GM21423 (cell line): ENCODE data around the gene KRT23.

Experiments used
- ATAC-seq: cut with Tn5 transposase; IDR thresholded peaks from one replicate; pipeline ENCODE4 v1.9.1; 2021; ENCODE audit warnings: mild to moderate bottlenecking, moderate library complexity; ENCODE audit not compliant: unreplicated experiment

KRT23 gene

DNA sequence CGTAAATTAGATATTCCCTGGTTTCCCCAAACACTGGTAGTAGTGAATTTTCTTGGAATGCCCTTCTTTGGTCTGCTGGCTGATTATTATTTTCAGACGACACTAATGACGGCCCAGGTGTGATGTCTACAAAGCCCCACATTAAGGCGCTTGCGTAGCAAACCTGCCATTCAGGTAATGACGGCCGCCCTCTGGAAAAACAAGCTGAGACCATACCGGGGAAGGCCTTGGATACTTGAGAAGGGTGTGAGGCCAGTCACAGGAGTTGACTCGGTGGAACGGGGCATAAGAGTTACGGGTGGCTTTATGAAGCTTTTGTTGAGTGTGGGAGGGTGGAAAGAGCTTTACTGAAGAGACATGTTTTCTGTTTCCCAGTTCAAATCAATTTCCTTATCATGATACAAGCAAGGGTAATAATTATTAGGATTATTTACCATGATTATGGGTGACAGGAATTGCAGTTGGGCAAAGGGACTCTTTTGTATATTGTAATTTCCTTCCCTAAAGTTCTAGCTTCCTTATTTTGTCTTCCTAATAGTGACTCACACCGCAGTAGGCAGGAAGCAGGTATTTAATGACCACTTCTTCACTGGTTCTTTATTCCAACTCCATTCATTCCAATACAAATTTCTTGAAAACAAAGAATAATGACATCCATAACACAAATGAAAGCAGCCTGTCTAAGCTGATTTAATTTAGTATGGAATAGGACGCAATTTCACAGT is 24.8 kb downstream of the KRT23 start:
- no peak for ATAC-seq

DNA sequence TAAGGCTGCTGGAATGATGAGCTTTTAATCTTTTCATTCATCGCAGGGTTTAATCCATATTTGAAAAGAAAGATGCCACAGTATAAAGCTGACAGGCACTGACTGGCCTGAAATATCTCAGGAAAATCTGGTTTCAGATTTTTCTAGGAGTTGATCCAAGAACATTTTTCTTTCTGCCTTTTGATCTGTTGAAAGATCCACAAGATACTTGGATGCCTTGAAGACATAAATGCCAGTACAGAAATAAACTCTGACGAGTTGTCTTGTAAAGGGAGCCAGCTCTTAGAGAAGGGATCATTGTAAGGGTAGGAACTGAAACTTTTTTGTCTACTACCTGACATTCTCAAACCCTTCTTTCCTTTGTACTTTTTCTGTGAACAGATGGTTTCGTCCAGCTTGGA is 27.0 kb downstream of the KRT23 start:
- no peak for ATAC-seq

DNA sequence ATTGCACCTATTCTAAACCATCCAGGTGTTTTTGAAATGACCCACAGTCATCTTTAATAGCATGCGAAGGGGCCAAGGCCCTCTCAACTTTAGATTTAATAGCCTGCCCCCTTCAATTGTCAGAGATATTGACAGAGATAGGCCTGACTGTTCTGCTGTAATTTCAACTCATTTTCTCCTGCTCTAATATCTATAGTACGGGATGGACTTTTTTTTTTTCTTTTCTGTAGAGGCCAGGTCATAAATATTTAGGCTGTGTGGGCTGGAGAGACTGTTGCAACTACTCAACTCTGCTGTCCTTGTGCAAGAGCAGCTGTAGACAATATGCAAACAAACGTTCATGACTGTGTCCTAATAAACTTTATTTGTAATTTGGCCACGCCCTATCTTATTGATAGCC is 27.7 kb downstream of the KRT23 start:
- ATAC-seq, result no peak

- ATAC-seq, result no peak
These were observed 28.1 kb downstream of the KRT23 start for GRCh38 chr17:40909351-40909750.

DNA sequence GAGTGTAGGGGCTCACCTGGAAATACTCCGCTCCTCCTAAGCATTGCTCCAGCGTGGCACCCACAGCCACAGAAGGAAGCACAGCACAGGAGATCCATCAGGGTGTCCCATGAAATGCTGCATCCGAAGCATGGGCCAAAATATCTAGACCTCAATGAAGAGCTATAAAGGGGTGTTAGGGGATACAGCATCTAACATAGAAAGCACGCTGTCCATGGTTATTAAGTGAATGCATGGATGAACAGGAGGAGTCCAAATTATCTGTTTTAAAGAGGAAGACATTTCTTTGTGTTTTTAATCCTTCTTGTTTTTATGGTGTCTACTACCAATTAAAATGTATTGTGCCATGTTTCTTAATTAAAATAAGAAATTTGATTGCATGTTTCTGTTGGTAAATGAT is 30.8 kb downstream of the KRT23 start:
- ATAC-seq, result no peak

GRCh38 chr17:40905370-40905769 is 32.1 kb downstream of the KRT23 start:
- ATAC-seq, result no peak

DNA sequence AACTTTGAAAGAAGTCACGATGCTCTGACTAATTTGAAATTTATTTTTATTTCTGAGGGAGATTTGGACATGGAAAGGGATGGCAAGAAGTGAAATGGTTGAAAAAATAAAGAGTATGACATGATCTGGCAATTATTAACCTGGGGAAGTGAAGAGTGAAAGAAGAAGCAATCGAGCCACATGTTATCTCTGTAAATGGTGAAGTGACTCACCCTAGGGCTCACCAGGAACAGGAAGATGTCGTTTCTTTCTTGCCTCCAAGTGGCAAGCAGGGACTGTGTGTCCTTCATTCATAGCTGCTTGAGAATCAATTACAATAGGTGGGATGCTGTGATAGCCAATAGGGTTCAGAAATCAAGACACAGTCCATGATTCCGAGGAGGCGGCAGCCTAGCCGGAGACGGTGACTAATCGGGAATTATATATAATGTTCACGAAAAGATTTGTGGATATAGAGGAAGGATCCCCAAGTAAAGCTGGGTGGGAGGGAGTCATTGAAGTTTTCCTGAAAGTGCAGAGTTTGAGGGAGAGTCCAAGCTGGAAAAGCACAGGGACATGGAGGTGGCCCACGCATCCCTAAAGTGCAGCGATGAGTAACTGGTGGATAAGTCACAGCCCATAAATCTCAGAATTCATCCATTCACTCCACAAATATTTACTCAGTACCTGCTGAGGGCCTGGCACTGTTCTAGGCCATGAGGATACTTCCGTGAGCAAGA is 34.2 kb downstream of the KRT23 start:
- no peak for ATAC-seq

DNA sequence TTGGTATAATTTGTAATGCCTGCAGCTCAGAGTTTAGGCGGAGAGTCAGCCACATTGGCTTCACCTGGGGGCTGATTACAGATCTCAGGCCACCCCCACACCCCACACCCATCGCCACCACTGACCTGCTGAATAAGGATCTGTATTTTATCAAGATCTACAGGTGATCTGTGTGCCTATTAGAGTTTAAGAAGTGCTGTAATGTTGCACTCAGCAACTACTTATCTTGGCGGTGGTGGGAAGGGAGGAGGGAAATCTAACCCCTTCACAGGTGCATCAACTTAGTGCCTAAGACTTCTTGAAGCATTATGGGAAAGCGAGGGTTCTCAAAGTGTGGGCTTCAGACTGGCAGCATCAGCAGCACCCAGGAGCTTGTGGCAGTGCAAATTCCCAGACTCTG is 34.9 kb downstream of the KRT23 start:
- ATAC-seq, result no peak

- ATAC-seq, result no peak
These were observed 35.4 kb downstream of the KRT23 start for GRCh38 chr17:40901981-40902474.

GRCh38 chr17:40900809-40901356 is 36.6 kb downstream of the KRT23 start:
- no peak for ATAC-seq

GRCh38 chr17:40896916-40897455 is 40.5 kb downstream of the KRT23 start:
- ATAC-seq, result no peak

- no peak for ATAC-seq
These were observed 42.2 kb downstream of the KRT23 start for GRCh38 chr17:40895106-40895730.

GRCh38 chr17:40888196-40888720 is 49.2 kb downstream of the KRT23 start:
- ATAC-seq, result no peak

GRCh38 chr17:40886090-40886489 is 51.4 kb downstream of the KRT23 start:
- no peak for ATAC-seq

DNA sequence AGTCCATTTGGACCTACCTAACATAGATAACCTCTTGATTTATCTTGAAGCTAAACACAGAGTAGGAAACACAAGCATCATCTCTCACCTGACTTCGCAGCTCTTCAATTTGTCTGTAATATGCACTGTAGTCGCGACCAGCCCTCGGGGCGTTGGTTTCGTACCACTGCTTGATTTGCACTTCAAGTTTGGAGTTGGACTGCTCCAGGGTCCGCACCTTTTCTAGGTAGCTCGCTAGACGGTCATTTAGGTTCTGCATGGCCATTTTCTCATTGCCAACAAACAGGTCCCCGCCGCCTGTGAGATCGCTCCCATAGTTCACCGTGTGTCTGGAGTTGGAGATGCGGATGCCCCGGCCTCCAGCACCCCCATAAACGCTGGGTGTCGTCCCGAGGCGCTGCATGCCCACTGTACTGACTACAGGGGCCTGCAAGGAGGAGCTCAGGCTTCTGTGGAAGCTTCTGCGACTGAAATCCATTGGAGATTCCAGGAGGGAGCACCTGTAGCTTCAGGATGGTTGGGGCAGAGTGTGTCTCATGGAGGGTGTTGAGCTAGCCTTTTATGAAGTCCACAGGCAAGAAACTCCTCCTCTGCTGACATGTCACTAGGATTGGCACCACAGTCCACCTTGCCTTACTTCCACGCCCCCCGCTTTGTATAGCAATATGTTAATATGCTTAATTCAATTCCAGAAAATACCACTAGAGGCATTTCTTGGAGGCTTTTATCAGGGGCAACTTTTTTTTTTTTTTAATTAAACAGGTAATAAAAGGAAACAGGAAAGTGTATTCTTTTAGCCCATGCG is 52.5 kb downstream of the KRT23 start, which contains the start of gene KRT20:
KRT20 (minus strand) TSS at position 535 of the 805 bp plus-strand sequence; CDS start at position 478, 57 bp downstream.
- no peak for ATAC-seq

- ATAC-seq, result no peak
These were observed 53.7 kb downstream of the KRT23 start for GRCh38 chr17:40883626-40884334.

- ATAC-seq, result no peak
These were observed 54.4 kb downstream of the KRT23 start for GRCh38 chr17:40883031-40883430.

DNA sequence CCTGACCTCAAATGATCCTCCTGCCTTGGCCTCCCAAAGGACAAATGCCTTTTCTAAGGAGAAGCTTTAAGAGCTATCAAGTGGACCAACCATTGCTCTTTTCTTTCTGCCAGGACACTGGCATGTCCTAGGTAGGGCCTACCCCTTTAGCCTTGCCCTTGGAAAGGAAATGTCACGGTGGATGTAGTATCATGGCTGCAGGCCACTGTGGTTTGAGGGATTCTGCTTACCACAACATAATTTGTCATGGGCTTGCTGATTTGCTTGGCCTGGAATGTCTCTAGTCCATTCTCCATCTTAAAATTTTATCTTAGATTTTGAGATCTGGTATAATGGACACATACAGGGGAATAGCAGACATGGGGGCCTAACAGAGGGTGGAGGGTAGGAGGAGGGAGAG is 58.4 kb downstream of the KRT23 start:
- ATAC-seq, result no peak

- no peak for ATAC-seq
These were observed 59.4 kb downstream of the KRT23 start for GRCh38 chr17:40878044-40878443.
